GM18870 (cell line): ENCODE data around the gene FANCC.

ENCODE experiments used
- ATAC-seq: cut with Tn5 transposase; IDR thresholded peaks from one replicate; pipeline ENCODE4 v1.9.1; 2021; ENCODE audit warnings: moderate library complexity; ENCODE audit not compliant: unreplicated experiment

The FANCC gene

GRCh38 chr9:95127249-95128176 lies 190.0 kb downstream of the FANCC start:
- ATAC-seq: no peak

- no peak for ATAC-seq
Measured at GRCh38 chr9:95126739-95127138, 190.8 kb downstream of the FANCC start.

GRCh38 chr9:95125652-95126051 lies 191.9 kb downstream of the FANCC start:
- no peak for ATAC-seq

GRCh38 chr9:95124582-95125367 lies 192.7 kb downstream of the FANCC start:
- no peak for ATAC-seq

- ATAC-seq: no peak
Measured at GRCh38 chr9:95120781-95121370, 196.6 kb downstream of the FANCC start.

- no peak for ATAC-seq
Measured at GRCh38 chr9:95118596-95118995, 198.9 kb downstream of the FANCC start.

GRCh38 chr9:95116808-95117204 lies 200.7 kb downstream of the FANCC start:
- ATAC-seq: no peak

- no peak for ATAC-seq
Measured at GRCh38 chr9:95116002-95116807, 201.3 kb downstream of the FANCC start.

- ATAC-seq: no peak
Measured at GRCh38 chr9:95115104-95115503, 202.4 kb downstream of the FANCC start.

- ATAC-seq: no peak
Measured at GRCh38 chr9:95112436-95113280, 204.9 kb downstream of the FANCC start.

- no peak for ATAC-seq
Measured at GRCh38 chr9:95111716-95112115, 205.8 kb downstream of the FANCC start.

GRCh38 chr9:95110921-95111525 lies 206.5 kb downstream of the FANCC start:
- ATAC-seq: no peak

- no peak for ATAC-seq
Measured at GRCh38 chr9:95109456-95109855, 208.1 kb downstream of the FANCC start.

GRCh38 chr9:95108777-95109176 lies 208.7 kb downstream of the FANCC start:
- no peak for ATAC-seq

GRCh38 chr9:95107976-95108375 lies 209.5 kb downstream of the FANCC start:
- ATAC-seq: no peak

GRCh38 chr9:95107001-95107749 lies 210.3 kb downstream of the FANCC start:
- no peak for ATAC-seq

GRCh38 chr9:95105519-95106287 lies 211.8 kb downstream of the FANCC start:
- no peak for ATAC-seq

- no peak for ATAC-seq
Measured at GRCh38 chr9:95104980-95105379, 212.5 kb downstream of the FANCC start.
